Fibroblast of lung (primary cell): ENCODE results near the gene C3orf33. TPM values are rescaled to one million over a fixed set of nuclear protein-coding genes. Genes with fewer than 3 reads are reported as not detected.

Source experiments
- DNase-seq, 2 donors: peaks; one replicate each; pipeline versions ENCODE4 v3.0.0 to v3.0.0-alpha.2; 2010; ENCODE audit warnings: low read depth in 2 of 2
- H2AFZ ChIP-seq: 2 replicates; pipeline ENCODE4 v1.5.1; 2012; ENCODE audit warnings: low read length, control low read depth, inconsistent platforms
- H3K27ac ChIP-seq: 2 replicates; pipeline ENCODE4 v1.5.1; 2011; ENCODE audit warnings: low read length, control low read depth; ENCODE audit not compliant: insufficient read depth
- H3K27me3 ChIP-seq: 2 replicates; pipeline ENCODE4 v1.5.1; 2011; ENCODE audit warnings: mild to moderate bottlenecking, low read length; ENCODE audit not compliant: control insufficient read depth, insufficient read depth
- H3K36me3 ChIP-seq: 2 replicates; pipeline ENCODE4 v1.5.1; 2011; ENCODE audit warnings: low read length; ENCODE audit not compliant: control insufficient read depth, insufficient read depth
- H3K4me1 ChIP-seq: 2 replicates; pipeline ENCODE4 v1.5.1; 2011; ENCODE audit warnings: low read length; ENCODE audit not compliant: control insufficient read depth, insufficient read depth; ENCODE audit errors: extremely low read depth
- H3K4me2 ChIP-seq: 2 replicates; pipeline ENCODE4 v1.5.1; 2011; ENCODE audit warnings: low read length, control low read depth; ENCODE audit not compliant: insufficient read depth; ENCODE audit errors: extremely low read depth
- H3K4me3 ChIP-seq, 4 experiments: fragments of 200-600 bp in 1 of 4; sonication (generic) in 1 of 4; replicated peaks in 1 of 4; 2 replicates each; pipeline ENCODE4 v1.5.1; 2011 to 2016; ENCODE audit warnings: low read length in 4 of 4, low read depth in 3 of 4, mild to moderate bottlenecking in 3 of 4, control low read depth in 2 of 4, inconsistent platforms in 1 of 4, mixed read lengths in 1 of 4; ENCODE audit not compliant: insufficient read depth in 1 of 4; ENCODE audit errors: control extremely low read depth in 1 of 4
- H3K79me2 ChIP-seq: 2 replicates; pipeline ENCODE4 v1.5.1; 2012; ENCODE audit warnings: mild to moderate bottlenecking, low read length, inconsistent platforms; ENCODE audit not compliant: control insufficient read depth, insufficient read depth
- H3K9ac ChIP-seq: 2 replicates; pipeline ENCODE4 v1.5.1; 2011; ENCODE audit warnings: mild to moderate bottlenecking, low read length, control low read depth; ENCODE audit not compliant: insufficient read depth
- H3K9me3 ChIP-seq: 2 replicates; pipeline ENCODE4 v1.5.1; 2012; ENCODE audit warnings: low read depth, low read length; ENCODE audit not compliant: control insufficient read depth, insufficient read depth
- H4K20me1 ChIP-seq: 2 replicates; pipeline ENCODE4 v1.5.1; 2011; ENCODE audit warnings: low read length; ENCODE audit not compliant: control insufficient read depth, insufficient read depth; ENCODE audit errors: extremely low read depth
- CTCF ChIP-seq, 2 donors: IDR thresholded peaks in 1 of 2; conservative IDR thresholded peaks in 1 of 2; 1 replicate in 1 of 2; 2 replicates in 1 of 2; pipeline ENCODE4 v1.5.1; 2011 to 2012; ENCODE audit warnings: low read length in 2 of 2, control low read depth in 1 of 2, inconsistent platforms in 1 of 2, low read depth in 1 of 2, mild to moderate bottlenecking in 1 of 2
- EZH2 ChIP-seq: IDR thresholded peaks from 2 replicates; pipeline ENCODE4 v1.5.1; 2012; ENCODE audit warnings: low read length, control low read depth, mild to moderate bottlenecking; ENCODE audit errors: missing control alignments
- polyA plus RNA-seq, 2 donors: library from polyadenylated mRNA; depleted of rRNA in 1 of 2; stranded (reverse) in 1 of 2; unstranded in 1 of 2; fragments of >200 nt; gene quantifications; 2 replicates each; pipeline ENCODE4 v1.2.1, GENCODE V29; 2011 to 2012; ENCODE audit warnings: missing spikeins in 1 of 2
- total RNA-seq: library from RNA; depleted of rRNA; stranded (reverse); fragments of >200 nt; gene quantifications from 2 replicates; pipeline ENCODE4 v1.2.1, GENCODE V29; 2014

Gene C3orf33
- total and polyA plus RNA-seq, 2 donors (not counting 1 experiment from before 2014, with no cell fraction given): 3.3 to 3.6 TPM

- DNase-seq: no peak
- no peak overlapping the region for H3K4me3 ChIP-seq
Observed at GRCh38 chr3:155780291-155780690, 25.8 kb downstream of the C3orf33 start.

GRCh38 chr3:155778462-155778861 is 27.6 kb downstream of the C3orf33 start:
- H3K4me2 ChIP-seq: peak overlapping the region; percentile 17
- H3K27me3 ChIP-seq: no peaks in the 10 kb centered on the region
- no peak overlapping the region for H2AFZ ChIP-seq
- no peak for TF ChIP-seq EZH2
- no peak for TF ChIP-seq CTCF (conservative IDR thresholded peaks at IDR 0.05 in 1 of 2, IDR thresholded peaks at IDR 0.05 in 1 of 2; ENCODE audit: low read depth in 1 of 2, low read length in 2 of 2)
- H3K9ac ChIP-seq: no peak overlapping the region
- H3K4me3 ChIP-seq: no peak overlapping the region
- H3K36me3 ChIP-seq: no peaks in the 10 kb centered on the region
- no peaks in the 10 kb centered on the region for H3K79me2 ChIP-seq
- no peaks in the 10 kb centered on the region for H4K20me1 ChIP-seq
- H3K9me3 ChIP-seq: no peaks in the 10 kb centered on the region
- H3K27ac ChIP-seq: no peak overlapping the region
- peak in 1 of 2 donors; percentile 48 for DNase-seq
- H3K4me1 ChIP-seq: no peaks in the 10 kb centered on the region

More at GRCh38 chr3:155780291-155780690, 25.8 kb downstream of the C3orf33 start:
- H3K4me1 ChIP-seq: no peaks in the 10 kb centered on the region
- no peak overlapping the region for H3K4me2 ChIP-seq
- no peaks in the 10 kb centered on the region for H4K20me1 ChIP-seq
- H3K36me3 ChIP-seq: no peaks in the 10 kb centered on the region
- no peak overlapping the region for H3K27ac ChIP-seq
- H3K9me3 ChIP-seq: no peaks in the 10 kb centered on the region
- no peak for TF ChIP-seq CTCF (conservative IDR thresholded peaks at IDR 0.05 in 1 of 2, IDR thresholded peaks at IDR 0.05 in 1 of 2; ENCODE audit: low read depth in 1 of 2, low read length in 2 of 2)
- no peak for TF ChIP-seq EZH2
- H3K9ac ChIP-seq: no peak overlapping the region
- H3K79me2 ChIP-seq: no peaks in the 10 kb centered on the region
- no peak overlapping the region for H2AFZ ChIP-seq
- no peaks in the 10 kb centered on the region for H3K27me3 ChIP-seq

- no peak overlapping the region for H3K9ac ChIP-seq
- no peaks in the 10 kb centered on the region for H3K27me3 ChIP-seq
- DNase-seq: peak in 1 of 2 donors; percentile 35
- TF ChIP-seq EZH2: no peak
- no peak for TF ChIP-seq CTCF (conservative IDR thresholded peaks at IDR 0.05 in 1 of 2, IDR thresholded peaks at IDR 0.05 in 1 of 2; ENCODE audit: low read depth in 1 of 2, low read length in 2 of 2)
- no peak overlapping the region for H3K4me3 ChIP-seq
- H3K4me2 ChIP-seq: no peak overlapping the region
- H3K79me2 ChIP-seq: no peaks in the 10 kb centered on the region
- no peak overlapping the region for H2AFZ ChIP-seq
- no peaks in the 10 kb centered on the region for H3K4me1 ChIP-seq
- no peaks in the 10 kb centered on the region for H3K9me3 ChIP-seq
- no peak overlapping the region for H3K27ac ChIP-seq
- no peaks in the 10 kb centered on the region for H3K36me3 ChIP-seq
- no peaks in the 10 kb centered on the region for H4K20me1 ChIP-seq
Observed at GRCh38 chr3:155772801-155773200, 33.3 kb downstream of the C3orf33 start.
